ENCODE measurements around the gene GALK2. TPM values are rescaled to one million over a fixed set of nuclear protein-coding genes. Genes with fewer than 3 reads are reported as not detected.

The GALK2 gene
- total RNA-seq, 1 experiment from 2014 or later: 13.7 TPM

- no peaks in the 10 kb centered on the region for H3K9me3 Mint-ChIP-seq
- H3K56ac ChIP-seq (ENCODE audit: insufficient read length, low read depth, low read length): no peak overlapping the region
- H3K9me3 ChIP-seq (ENCODE audit: control insufficient read depth, low read depth, low read length): no peaks in the 10 kb centered on the region
- no peak overlapping the region for H4K8ac ChIP-seq (replicated peaks; ENCODE audit: insufficient read length, low read depth, low read length)
- no peak overlapping the region for H2BK120ac ChIP-seq (ENCODE audit: low read depth, low read length, poor library complexity, severe bottlenecking)
- H4K91ac ChIP-seq (ENCODE audit: insufficient read length, low read depth, low read length): no peak overlapping the region
- no peaks in the 10 kb centered on the region for H3K79me1 ChIP-seq (ENCODE audit: insufficient read depth, low read depth, low read length, poor library complexity, severe bottlenecking)
- H2BK20ac ChIP-seq (ENCODE audit: low read depth, low read length, poor library complexity, severe bottlenecking): no peak overlapping the region
- no peak overlapping the region for H3K18ac ChIP-seq (ENCODE audit: insufficient read length, low read depth, low read length)
- H3K4me3 Mint-ChIP-seq: peak overlapping the region in 1 of 2 experiments; percentile 45; a peak in 1 of 5 replicates
- H3K27me3 ChIP-seq (ENCODE audit: insufficient read depth, low read length): no peaks in the 10 kb centered on the region
- no peak for DNase-seq
- no peak overlapping the region for H3T11ph ChIP-seq (ENCODE audit: low read length)
- no peaks in the 10 kb centered on the region for H3K79me2 ChIP-seq (ENCODE audit: insufficient read depth, low read length)
- H3K27me3 Mint-ChIP-seq (ENCODE audit: low read depth): no peaks in the 10 kb centered on the region
- peaks cover 7% of the 10 kb centered on the region; the same call in 1 of the 2 replicates for H3K4me1 ChIP-seq (ENCODE audit: insufficient read depth, low read length)
- H3K23me2 ChIP-seq (ENCODE audit: insufficient read length, low read depth, low read length, poor library complexity, severe bottlenecking): no peaks in the 10 kb centered on the region
- H4K20me1 ChIP-seq (ENCODE audit: control insufficient read depth, insufficient read depth, insufficient read length): no peaks in the 10 kb centered on the region
- no peak overlapping the region for H3K4me2 ChIP-seq (ENCODE audit: insufficient read depth, insufficient read length, low read length)
- H3K23ac ChIP-seq (ENCODE audit: insufficient read length, low read depth, low read length): no peak overlapping the region
- peaks cover 37 to 61% of the 10 kb centered on the region in 2 experiments for H3K4me1 Mint-ChIP-seq
- H3K9ac ChIP-seq (ENCODE audit: extremely low read depth, insufficient read length, low read length): no peak overlapping the region
- TF ChIP-seq, protein P1, sequence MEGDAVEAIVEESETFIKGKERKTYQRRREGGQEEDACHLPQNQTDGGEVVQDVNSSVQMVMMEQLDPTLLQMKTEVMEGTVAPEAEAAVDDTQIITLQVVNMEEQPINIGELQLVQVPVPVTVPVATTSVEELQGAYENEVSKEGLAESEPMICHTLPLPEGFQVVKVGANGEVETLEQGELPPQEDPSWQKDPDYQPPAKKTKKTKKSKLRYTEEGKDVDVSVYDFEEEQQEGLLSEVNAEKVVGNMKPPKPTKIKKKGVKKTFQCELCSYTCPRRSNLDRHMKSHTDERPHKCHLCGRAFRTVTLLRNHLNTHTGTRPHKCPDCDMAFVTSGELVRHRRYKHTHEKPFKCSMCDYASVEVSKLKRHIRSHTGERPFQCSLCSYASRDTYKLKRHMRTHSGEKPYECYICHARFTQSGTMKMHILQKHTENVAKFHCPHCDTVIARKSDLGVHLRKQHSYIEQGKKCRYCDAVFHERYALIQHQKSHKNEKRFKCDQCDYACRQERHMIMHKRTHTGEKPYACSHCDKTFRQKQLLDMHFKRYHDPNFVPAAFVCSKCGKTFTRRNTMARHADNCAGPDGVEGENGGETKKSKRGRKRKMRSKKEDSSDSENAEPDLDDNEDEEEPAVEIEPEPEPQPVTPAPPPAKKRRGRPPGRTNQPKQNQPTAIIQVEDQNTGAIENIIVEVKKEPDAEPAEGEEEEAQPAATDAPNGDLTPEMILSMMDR (conservative IDR thresholded peaks at IDR 0.05): no peak
- H2BK5ac ChIP-seq (ENCODE audit: insufficient read length, low read length): no peak overlapping the region
- peak overlapping the region; percentile 95 to 97 (median 97) for H3K27ac Mint-ChIP-seq
- H2AK5ac ChIP-seq (ENCODE audit: insufficient read length, low read length): no peak overlapping the region
- no peak overlapping the region for H3K14ac ChIP-seq (ENCODE audit: insufficient read depth, low read length)
- no peak overlapping the region for H2BK15ac ChIP-seq (ENCODE audit: low read depth, low read length)
- H3K27ac ChIP-seq (ENCODE audit: insufficient read length, low read depth, low read length): no peak overlapping the region
- no peak overlapping the region for H3K4ac ChIP-seq (ENCODE audit: low read depth, low read length)
- H4K5ac ChIP-seq (ENCODE audit: insufficient read length, low read depth, low read length): no peak overlapping the region
- H2AFZ ChIP-seq (ENCODE audit: low read length): no peak overlapping the region
- no peaks in the 10 kb centered on the region; a peak in 1 of 7 replicates for H3K36me3 Mint-ChIP-seq (ENCODE audit: insufficient read depth in 1 of 3, low read depth in 3 of 3)
- no peak overlapping the region for H2BK12ac ChIP-seq (ENCODE audit: insufficient read length, low read depth, low read length)
These were observed 158.9 kb downstream of the GALK2 start for GRCh38 chr15:49328941-49329340.
